Transverse colon (tissue), 3 donors: Measurements from ENCODE around the gene OR4F15.

Experiments
- CTCF ChIP-seq, 5 experiments: fragments of 200-600 bp in 3 of 5; fragments of 450-650 bp in 2 of 5; sonication (generic) in 3 of 5; IDR thresholded peaks; 1 replicate in 2 of 5; 2 replicates in 3 of 5; pipeline ENCODE4 v1.5.1; 2016 to 2017; ENCODE audit warnings: antibody characterized with exemption in 5 of 5, inconsistent platforms in 3 of 5, mild to moderate bottlenecking in 2 of 5, moderate library complexity in 1 of 5
- EP300 ChIP-seq: sonication (generic); formaldehyde crosslinking; IDR thresholded peaks from one replicate; pipeline ENCODE4 v1.6.1; 2017; ENCODE audit warnings: antibody characterized with exemption, low read depth
- POLR2A ChIP-seq: fragments of 450-650 bp; IDR thresholded peaks from one replicate; pipeline ENCODE4 v1.6.1; 2016; ENCODE audit warnings: antibody characterized with exemption, mild to moderate bottlenecking, moderate library complexity

- TF ChIP-seq EP300 (no peak), CTCF (IDR thresholded peaks at IDR 0.05) (no peak), POLR2A (no peak)
These were observed 32.9 kb downstream of the OR4F15 start for GRCh38 chr15:101844916-101845315.
